ENCODE data around the gene TNNI3. TPM values are rescaled to one million over a fixed set of nuclear protein-coding genes. Genes with fewer than 3 reads are reported as not detected.
A peak's percentile ranks its signal among the peaks of the same experiment; 100 is the strongest.

TNNI3 gene
- total and polyA plus RNA-seq, 9 of the 15 experiments (the other 6 are each of a cell fraction or from before 2014, with no cell fraction given): 4.7 to 158 (median 42.0) TPM

GRCh38 chr19:55173714-55174409 lies 16.3 kb upstream of the TNNI3 start (continued):
- no peak for TF ChIP-seq IRF9 (tag; IDR thresholded peaks at IDR 0.05)
- TF ChIP-seq PHB (CRISPR knock-in tag; IDR thresholded peaks at IDR 0.05): no peak
- TF ChIP-seq RHOXF2B (CRISPR knock-in tag; conservative IDR thresholded peaks at IDR 0.05): no peak
- TF ChIP-seq, protein P1, sequence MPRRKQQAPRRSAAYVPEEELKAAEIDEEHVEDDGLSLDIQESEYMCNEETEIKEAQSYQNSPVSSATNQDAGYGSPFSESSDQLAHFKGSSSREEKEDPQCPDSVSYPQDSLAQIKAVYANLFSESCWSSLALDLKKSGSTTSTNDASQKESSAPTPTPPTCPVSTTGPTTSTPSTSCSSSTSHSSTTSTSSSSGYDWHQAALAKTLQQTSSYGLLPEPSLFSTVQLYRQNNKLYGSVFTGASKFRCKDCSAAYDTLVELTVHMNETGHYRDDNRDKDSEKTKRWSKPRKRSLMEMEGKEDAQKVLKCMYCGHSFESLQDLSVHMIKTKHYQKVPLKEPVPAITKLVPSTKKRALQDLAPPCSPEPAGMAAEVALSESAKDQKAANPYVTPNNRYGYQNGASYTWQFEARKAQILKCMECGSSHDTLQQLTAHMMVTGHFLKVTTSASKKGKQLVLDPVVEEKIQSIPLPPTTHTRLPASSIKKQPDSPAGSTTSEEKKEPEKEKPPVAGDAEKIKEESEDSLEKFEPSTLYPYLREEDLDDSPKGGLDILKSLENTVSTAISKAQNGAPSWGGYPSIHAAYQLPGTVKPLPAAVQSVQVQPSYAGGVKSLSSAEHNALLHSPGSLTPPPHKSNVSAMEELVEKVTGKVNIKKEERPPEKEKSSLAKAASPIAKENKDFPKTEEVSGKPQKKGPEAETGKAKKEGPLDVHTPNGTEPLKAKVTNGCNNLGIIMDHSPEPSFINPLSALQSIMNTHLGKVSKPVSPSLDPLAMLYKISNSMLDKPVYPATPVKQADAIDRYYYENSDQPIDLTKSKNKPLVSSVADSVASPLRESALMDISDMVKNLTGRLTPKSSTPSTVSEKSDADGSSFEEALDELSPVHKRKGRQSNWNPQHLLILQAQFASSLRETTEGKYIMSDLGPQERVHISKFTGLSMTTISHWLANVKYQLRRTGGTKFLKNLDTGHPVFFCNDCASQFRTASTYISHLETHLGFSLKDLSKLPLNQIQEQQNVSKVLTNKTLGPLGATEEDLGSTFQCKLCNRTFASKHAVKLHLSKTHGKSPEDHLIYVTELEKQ (CRISPR knock-in tag; IDR thresholded peaks at IDR 0.05): no peak
- no peak for TF ChIP-seq ZNF696 (CRISPR knock-in tag; conservative IDR thresholded peaks at IDR 0.05)
- TF ChIP-seq TFAP4 (CRISPR knock-in tag; IDR thresholded peaks at IDR 0.05; ENCODE audit: borderline replicate concordance): peak; percentile 29; the same call in 1 of the 2 replicates
- no peak for TF ChIP-seq NCOA2 (IDR thresholded peaks at IDR 0.05; ENCODE audit: partially characterized antibody in 2 of 2)
- TF ChIP-seq SMC3 (conservative IDR thresholded peaks at IDR 0.05; ENCODE audit: insufficient read depth, low read depth, low read length): no peak
- no peak for TF ChIP-seq NCOA1 (IDR thresholded peaks at IDR 0.05; ENCODE audit: low read depth)
- TF ChIP-seq, protein P2, sequence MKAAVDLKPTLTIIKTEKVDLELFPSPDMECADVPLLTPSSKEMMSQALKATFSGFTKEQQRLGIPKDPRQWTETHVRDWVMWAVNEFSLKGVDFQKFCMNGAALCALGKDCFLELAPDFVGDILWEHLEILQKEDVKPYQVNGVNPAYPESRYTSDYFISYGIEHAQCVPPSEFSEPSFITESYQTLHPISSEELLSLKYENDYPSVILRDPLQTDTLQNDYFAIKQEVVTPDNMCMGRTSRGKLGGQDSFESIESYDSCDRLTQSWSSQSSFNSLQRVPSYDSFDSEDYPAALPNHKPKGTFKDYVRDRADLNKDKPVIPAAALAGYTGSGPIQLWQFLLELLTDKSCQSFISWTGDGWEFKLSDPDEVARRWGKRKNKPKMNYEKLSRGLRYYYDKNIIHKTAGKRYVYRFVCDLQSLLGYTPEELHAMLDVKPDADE (conservative IDR thresholded peaks at IDR 0.05; ENCODE audit: control insufficient read depth, low read depth, low read length): no peak
- no peak for TF ChIP-seq HIVEP1 (CRISPR knock-in tag; IDR thresholded peaks at IDR 0.05)
- TF ChIP-seq HINFP (tag; conservative IDR thresholded peaks at IDR 0.05; ENCODE audit: low read depth): no peak
- TF ChIP-seq PREB (CRISPR knock-in tag; IDR thresholded peaks at IDR 0.05): no peak
- no peak; the same call in 1 of the 2 replicates for TF ChIP-seq HDAC2 (IDR thresholded peaks at IDR 0.05)
- no peak for TF ChIP-seq RFX1 (IDR thresholded peaks at IDR 0.05)
- TF ChIP-seq SUPT5H (IDR thresholded peaks at IDR 0.05): no peak; the same call in 1 of the 2 replicates
- no peak for TF ChIP-seq SREBF1 (IDR thresholded peaks at IDR 0.05; ENCODE audit: borderline replicate concordance, low read depth, low read length)
- no peak for TF ChIP-seq PPARD (CRISPR knock-in tag; IDR thresholded peaks at IDR 0.05)
- no peak for TF ChIP-seq ZNF695 (CRISPR knock-in tag; IDR thresholded peaks at IDR 0.05)
